Calu3 (cell line): ENCODE data around the gene RPL37A. TPM values are rescaled to one million over a fixed set of nuclear protein-coding genes. Genes with fewer than 3 reads are reported as not detected.
A peak's percentile ranks its signal among the peaks of the same experiment; 100 is the strongest.

Experiments
- BruUV-seq: library from RNA; stranded (reverse); fragments of 400-500 nt; replicated peaks from 2 replicates; lab custom pipeline; 2021; lab: Mats Ljungman, UMichigan
- CTCF ChIA-PET: fragments of 300-600 bp; sonication (Branson Sonifier 250); formaldehyde crosslinking; loops from one replicate; lab custom pipeline; 2022; ENCODE audit warnings: antibody characterized with exemption; lab: Charles Lee
- DNase-seq: peaks from one replicate; pipeline ENCODE4 v3.0.0; 2022
- H3K27ac Mint-ChIP-seq: one replicate; pipeline ENCODE4 v1.8.0; 2022; ENCODE audit warnings: mixed read lengths; ENCODE audit not compliant: unreplicated experiment
- H3K27me3 Mint-ChIP-seq: one replicate; pipeline ENCODE4 v1.8.0; 2022; ENCODE audit warnings: mixed read lengths; ENCODE audit not compliant: unreplicated experiment
- H3K36me3 Mint-ChIP-seq: one replicate; pipeline ENCODE4 v1.8.0; 2022; ENCODE audit warnings: mild to moderate bottlenecking, moderate library complexity, mixed read lengths; ENCODE audit not compliant: insufficient read depth, unreplicated experiment
- H3K4me1 Mint-ChIP-seq: one replicate; pipeline ENCODE4 v1.8.0; 2022; ENCODE audit warnings: mild to moderate bottlenecking, low read depth, mixed read lengths; ENCODE audit not compliant: unreplicated experiment
- H3K4me3 Mint-ChIP-seq: one replicate; pipeline ENCODE4 v1.8.0; 2022; ENCODE audit warnings: mild to moderate bottlenecking, low read depth, moderate library complexity, mixed read lengths; ENCODE audit not compliant: unreplicated experiment
- H3K9me3 Mint-ChIP-seq: one replicate; pipeline ENCODE4 v1.8.0; 2022; ENCODE audit warnings: low read depth, mixed read lengths; ENCODE audit not compliant: unreplicated experiment
- intact Hi-C: fragments of 100-400 bp; cut with micrococcal nuclease; formaldehyde crosslinking; loops from one replicate; pipeline ENCODE4 v1.10.0; 2022; ENCODE audit not compliant: unreplicated experiment
- total RNA-seq: library from RNA; stranded (reverse); gene quantifications from 2 replicates; pipeline ENCODE4 v1.2.3, GENCODE V29; 2022
- TF ChIP-seq, protein P1 (sequence below): fragments of 200-600 bp; IDR thresholded peaks from one replicate; pipeline ENCODE4 v1.8.0; 2022; ENCODE audit warnings: antibody characterized with exemption; ENCODE audit not compliant: unreplicated experiment

Gene RPL37A
- total RNA-seq, 1 experiment from 2014 or later: 1,889 TPM

GRCh38 chr2:216503159-216503629, 4.5 kb downstream of the RPL37A start:
- BruUV-seq: no TSS peak
- Mint-ChIP-seq H3K4me1 (peaks cover 17% of the 10 kb centered on the region), H3K27me3 (no peaks in the 10 kb centered on the region), H3K9me3 (no peaks in the 10 kb centered on the region), H3K27ac (peak overlapping the region; percentile 66), H3K4me3 (peak overlapping the region; percentile 10), H3K36me3 (peaks cover 95% of the 10 kb centered on the region)
- no peak for DNase-seq
- CTCF ChIA-PET: no interaction called here
- TF ChIP-seq, protein P1, sequence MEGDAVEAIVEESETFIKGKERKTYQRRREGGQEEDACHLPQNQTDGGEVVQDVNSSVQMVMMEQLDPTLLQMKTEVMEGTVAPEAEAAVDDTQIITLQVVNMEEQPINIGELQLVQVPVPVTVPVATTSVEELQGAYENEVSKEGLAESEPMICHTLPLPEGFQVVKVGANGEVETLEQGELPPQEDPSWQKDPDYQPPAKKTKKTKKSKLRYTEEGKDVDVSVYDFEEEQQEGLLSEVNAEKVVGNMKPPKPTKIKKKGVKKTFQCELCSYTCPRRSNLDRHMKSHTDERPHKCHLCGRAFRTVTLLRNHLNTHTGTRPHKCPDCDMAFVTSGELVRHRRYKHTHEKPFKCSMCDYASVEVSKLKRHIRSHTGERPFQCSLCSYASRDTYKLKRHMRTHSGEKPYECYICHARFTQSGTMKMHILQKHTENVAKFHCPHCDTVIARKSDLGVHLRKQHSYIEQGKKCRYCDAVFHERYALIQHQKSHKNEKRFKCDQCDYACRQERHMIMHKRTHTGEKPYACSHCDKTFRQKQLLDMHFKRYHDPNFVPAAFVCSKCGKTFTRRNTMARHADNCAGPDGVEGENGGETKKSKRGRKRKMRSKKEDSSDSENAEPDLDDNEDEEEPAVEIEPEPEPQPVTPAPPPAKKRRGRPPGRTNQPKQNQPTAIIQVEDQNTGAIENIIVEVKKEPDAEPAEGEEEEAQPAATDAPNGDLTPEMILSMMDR: no peak
- intact Hi-C loops: no loop called here

- peaks cover 17% of the 10 kb centered on the region for H3K4me1 Mint-ChIP-seq
- H3K27me3 Mint-ChIP-seq: no peaks in the 10 kb centered on the region
- no TSS peak for BruUV-seq
- peak overlapping the region; percentile 53 for H3K27ac Mint-ChIP-seq
- peaks cover 88% of the 10 kb centered on the region for H3K36me3 Mint-ChIP-seq
- CTCF ChIA-PET: no interaction called here
- TF ChIP-seq, protein P1: no peak
- intact Hi-C loops: no loop called here
- DNase-seq: no peak
- H3K9me3 Mint-ChIP-seq: no peaks in the 10 kb centered on the region
- peak overlapping the region; percentile 1 for H3K4me3 Mint-ChIP-seq
Measured at GRCh38 chr2:216503697-216504375, 5.2 kb downstream of the RPL37A start.

DNA sequence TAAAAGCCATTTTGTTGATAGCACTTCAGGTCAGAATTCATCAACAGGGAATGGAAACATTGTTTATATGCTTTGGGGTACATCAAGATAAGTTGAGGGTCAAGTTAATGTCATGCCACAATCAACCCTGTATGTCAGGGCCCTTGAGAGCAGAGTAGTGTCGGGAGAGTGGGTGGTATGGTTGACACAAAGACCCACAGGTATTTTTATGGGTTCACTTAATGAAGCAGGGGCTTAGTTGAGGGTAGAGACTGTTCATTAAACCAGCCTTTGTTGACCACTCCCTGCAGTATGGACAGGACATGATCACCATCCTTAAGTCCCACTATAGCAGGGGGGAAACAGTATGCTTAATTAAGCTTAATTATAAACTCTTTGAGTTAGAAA, 5.7 kb downstream of the RPL37A start:
- Mint-ChIP-seq H3K4me3 (peak overlapping the region; percentile 1), H3K27ac (peak overlapping the region; percentile 53), H3K4me1 (peaks cover 17% of the 10 kb centered on the region), H3K27me3 (no peaks in the 10 kb centered on the region), H3K9me3 (no peaks in the 10 kb centered on the region), H3K36me3 (peaks cover 84% of the 10 kb centered on the region)
- TF ChIP-seq, protein P1: no peak
- intact Hi-C loops: no loop called here
- no TSS peak for BruUV-seq
- CTCF ChIA-PET: no interaction called here
- DNase-seq: no peak

- no peaks in the 10 kb centered on the region for H3K9me3 Mint-ChIP-seq
- peaks cover 83% of the 10 kb centered on the region for H3K36me3 Mint-ChIP-seq
- no peak overlapping the region for H3K4me3 Mint-ChIP-seq
- no peaks in the 10 kb centered on the region for H3K27me3 Mint-ChIP-seq
- peak overlapping the region; percentile 56 for H3K27ac Mint-ChIP-seq
- no TSS peak for BruUV-seq
- CTCF ChIA-PET: interaction anchor here (0.7 to 1.3 kb wide), 2 partner anchors 102 to 160 kb away, joined by 3 to 4 read pairs; no protein-coding TSS in a partner anchor
- intact Hi-C loops: no loop called here
- H3K4me1 Mint-ChIP-seq: peaks cover 16% of the 10 kb centered on the region
- DNase-seq: no peak
- TF ChIP-seq, protein P1: no peak
Measured at GRCh38 chr2:216505133-216506106, 6.8 kb downstream of the RPL37A start.
